ENCODE measurements around the gene ZC3H4. TPM values are rescaled to one million over a fixed set of nuclear protein-coding genes. Genes with fewer than 3 reads are reported as not detected.

The ZC3H4 gene
- polyA plus RNA-seq (2012; ENCODE audit: missing spikeins): 26.0 TPM

DNA sequence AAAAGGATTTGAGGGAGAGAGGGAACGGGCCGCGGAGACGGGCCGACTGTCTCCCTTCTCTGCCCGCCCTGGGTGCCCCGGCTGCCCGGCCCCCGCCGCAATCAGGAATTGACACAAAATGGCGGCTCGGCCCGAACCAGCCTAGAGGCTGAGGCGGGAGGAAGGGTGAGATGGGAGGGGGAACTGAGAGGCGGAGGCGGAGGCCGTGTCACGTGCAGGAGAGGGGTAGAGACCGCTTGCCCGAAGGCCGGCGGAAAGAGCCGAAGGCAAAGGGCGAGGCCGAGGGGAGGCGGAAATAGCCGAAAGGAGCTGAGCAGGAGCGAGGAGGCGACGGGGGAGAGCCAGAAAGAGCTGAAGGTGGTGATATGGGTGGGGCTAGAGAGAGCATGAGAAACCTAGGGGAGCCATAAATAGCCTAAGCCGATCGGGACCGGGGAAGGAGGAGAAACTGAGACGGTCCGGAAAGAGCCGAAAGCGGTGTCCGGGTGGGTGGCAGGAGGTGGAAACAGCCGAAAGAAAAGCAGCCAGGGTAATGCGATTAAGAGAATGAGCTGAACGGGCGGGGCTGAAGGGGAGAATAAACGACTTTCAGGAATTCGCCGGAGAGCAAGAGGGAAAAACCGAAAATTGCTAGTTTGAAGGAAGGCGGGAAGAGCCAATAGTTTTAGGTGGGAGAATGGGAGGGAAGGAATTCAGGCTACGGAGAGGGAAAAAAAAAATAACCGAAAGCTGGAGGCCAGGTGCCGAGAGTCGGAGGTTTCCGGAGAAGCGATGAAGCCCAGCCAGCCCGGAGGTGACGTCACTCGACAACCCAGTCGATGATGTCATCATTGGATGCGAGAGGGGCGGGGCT is at the start of gene ZC3H4:
ZC3H4 (minus strand) TSS at position 780 of the 853 bp plus-strand sequence. CDS start 1,192 bp downstream, outside the sequence.
- peak; percentile 98 for FAIRE-seq
- TF ChIP-seq POLR2A (IDR thresholded peaks at IDR 0.05; ENCODE audit: low read depth, low read length) (peak; percentile 85; the same call in 1 of the 2 replicates), POLR2AphosphoS5 (IDR thresholded peaks at IDR 0.05; ENCODE audit: low read depth, low read length) (peak; percentile 75), TAF1 (IDR thresholded peaks at IDR 0.05; ENCODE audit: borderline replicate concordance, low read depth, low read length) (peak; percentile 83)
- peak; percentile 87 for DNase-seq (ENCODE audit: insufficient read length)

DNA sequence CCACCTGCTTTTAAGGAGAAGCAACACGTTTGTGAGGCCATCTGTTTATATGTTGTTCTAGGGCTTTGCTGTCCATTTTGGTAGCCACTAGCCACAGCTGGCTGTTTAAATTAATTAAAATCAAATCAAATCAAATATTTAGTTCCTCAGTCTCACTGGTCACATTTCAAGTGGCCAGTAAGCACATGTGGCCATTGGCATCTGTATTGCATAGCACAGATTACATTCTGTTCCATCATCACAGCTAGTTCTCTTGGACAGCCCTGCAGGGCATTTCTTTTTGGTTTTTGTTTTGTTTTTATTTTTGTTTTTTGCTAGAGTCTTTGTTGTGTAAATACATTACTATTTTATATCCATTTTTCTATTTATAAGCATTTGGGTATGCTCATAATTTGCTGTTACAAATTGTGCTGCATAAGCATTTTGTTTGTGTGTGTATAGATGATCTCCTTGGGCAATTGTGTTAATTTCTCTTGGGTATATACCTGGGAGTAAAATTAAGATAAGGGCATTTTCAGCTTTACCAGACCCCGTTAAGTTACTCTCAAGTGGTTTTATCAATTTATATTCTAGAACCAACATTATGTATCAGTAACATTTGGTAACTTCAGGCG is 48.4 kb upstream of the ZC3H4 start:
- no peak for DNase-seq (ENCODE audit: insufficient read length)
- TF ChIP-seq POLR2AphosphoS5 (IDR thresholded peaks at IDR 0.05; ENCODE audit: low read depth, low read length): no peak
- no peak for TF ChIP-seq TAF1 (IDR thresholded peaks at IDR 0.05; ENCODE audit: borderline replicate concordance, low read depth, low read length)
- TF ChIP-seq POLR2A (IDR thresholded peaks at IDR 0.05; ENCODE audit: low read depth, low read length): no peak
- no peak for FAIRE-seq

- DNase-seq (ENCODE audit: insufficient read length) (no peak), FAIRE-seq (no peak)
Measured at GRCh38 chr19:47158879-47159503, 45.4 kb upstream of the ZC3H4 start.

GRCh38 chr19:47158367-47158791 is 44.8 kb upstream of the ZC3H4 start:
- DNase-seq (ENCODE audit: insufficient read length): no peak
- TF ChIP-seq POLR2AphosphoS5 (IDR thresholded peaks at IDR 0.05; ENCODE audit: low read depth, low read length) (no peak), POLR2A (IDR thresholded peaks at IDR 0.05; ENCODE audit: low read depth, low read length) (no peak), TAF1 (IDR thresholded peaks at IDR 0.05; ENCODE audit: borderline replicate concordance, low read depth, low read length) (no peak)
- FAIRE-seq: no peak

More at GRCh38 chr19:47158879-47159503, 45.4 kb upstream of the ZC3H4 start:
- no peak for TF ChIP-seq POLR2A (IDR thresholded peaks at IDR 0.05; ENCODE audit: low read depth, low read length)
- TF ChIP-seq POLR2AphosphoS5 (IDR thresholded peaks at IDR 0.05; ENCODE audit: low read depth, low read length): no peak
- TF ChIP-seq TAF1 (IDR thresholded peaks at IDR 0.05; ENCODE audit: borderline replicate concordance, low read depth, low read length): no peak

DNA sequence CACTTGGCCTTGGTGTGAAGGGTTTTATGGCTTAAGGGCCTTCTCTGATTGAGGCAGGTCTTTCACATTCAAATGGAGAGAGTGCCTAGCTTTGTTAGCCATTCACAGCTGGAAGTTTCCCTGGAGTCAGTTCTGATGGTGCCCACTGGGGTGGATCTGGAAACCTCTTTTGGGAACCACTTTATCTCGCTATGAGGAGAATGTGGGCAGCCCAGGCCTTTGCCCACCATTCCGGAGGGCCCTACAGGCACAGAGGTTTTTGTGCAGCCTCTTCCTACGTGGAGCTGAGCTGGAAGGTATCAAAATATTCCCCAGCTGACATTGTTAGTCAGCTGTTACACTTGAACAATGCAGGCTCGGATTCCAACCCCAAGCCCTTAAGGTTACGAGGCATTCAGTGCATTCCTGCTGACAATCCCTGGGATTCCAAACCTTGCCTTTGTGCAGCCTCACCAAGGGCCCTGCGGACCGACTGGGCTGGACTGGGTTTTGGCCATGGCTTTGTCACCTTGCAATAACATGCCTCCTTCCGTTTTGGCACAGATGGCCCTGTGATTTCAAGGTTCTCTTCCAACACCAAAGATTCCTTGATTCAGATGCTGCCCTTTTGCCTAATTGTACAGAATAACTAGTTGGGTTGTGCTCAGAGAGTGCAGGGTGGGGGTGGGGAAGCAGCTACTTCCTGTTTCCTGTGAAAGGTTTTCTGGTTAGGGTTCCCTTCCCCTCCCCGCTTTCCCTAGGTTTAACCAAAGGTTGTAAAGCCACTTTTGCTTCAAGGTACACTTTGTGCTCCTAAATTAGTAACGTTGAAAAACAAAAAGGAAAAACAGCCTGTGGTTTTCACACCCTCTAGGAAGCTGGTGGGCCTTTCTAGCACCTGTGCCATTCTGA is 44.1 kb upstream of the ZC3H4 start:
- FAIRE-seq: peak; percentile 27
- DNase-seq (ENCODE audit: insufficient read length): no peak
- TF ChIP-seq TAF1 (IDR thresholded peaks at IDR 0.05; ENCODE audit: borderline replicate concordance, low read depth, low read length) (no peak), POLR2A (IDR thresholded peaks at IDR 0.05; ENCODE audit: low read depth, low read length) (no peak), POLR2AphosphoS5 (IDR thresholded peaks at IDR 0.05; ENCODE audit: low read depth, low read length) (no peak)

GRCh38 chr19:47156861-47157430 is 43.4 kb upstream of the ZC3H4 start:
- no peak for DNase-seq (ENCODE audit: insufficient read length)
- no peak for TF ChIP-seq TAF1 (IDR thresholded peaks at IDR 0.05; ENCODE audit: borderline replicate concordance, low read depth, low read length)
- TF ChIP-seq POLR2A (IDR thresholded peaks at IDR 0.05; ENCODE audit: low read depth, low read length): no peak
- TF ChIP-seq POLR2AphosphoS5 (IDR thresholded peaks at IDR 0.05; ENCODE audit: low read depth, low read length): no peak
- FAIRE-seq: peak; percentile 30

DNA sequence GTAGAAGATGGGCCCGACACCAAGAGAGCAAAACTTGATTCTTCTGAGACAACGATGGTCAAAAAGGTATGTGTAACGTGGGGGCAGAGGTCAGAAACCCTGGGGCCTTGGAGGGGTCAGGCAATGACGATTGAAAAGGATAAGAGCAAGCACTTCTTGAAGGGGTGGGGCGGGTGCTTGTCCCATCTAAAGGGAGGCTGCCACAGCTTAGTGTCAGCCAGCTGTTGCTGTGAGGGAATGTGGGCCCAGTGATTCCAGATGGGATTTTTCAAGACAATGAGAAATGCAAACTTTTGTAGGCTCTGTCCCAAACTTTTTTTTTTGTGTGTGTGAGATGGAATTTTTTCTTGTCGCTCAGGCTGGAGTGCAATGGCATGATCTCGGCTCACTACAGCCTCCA is 41.6 kb upstream of the ZC3H4 start:
- no peak for TF ChIP-seq TAF1 (IDR thresholded peaks at IDR 0.05; ENCODE audit: borderline replicate concordance, low read depth, low read length)
- TF ChIP-seq POLR2A (IDR thresholded peaks at IDR 0.05; ENCODE audit: low read depth, low read length): no peak
- no peak for TF ChIP-seq POLR2AphosphoS5 (IDR thresholded peaks at IDR 0.05; ENCODE audit: low read depth, low read length)
- FAIRE-seq (no peak), DNase-seq (ENCODE audit: insufficient read length) (no peak)

- DNase-seq (ENCODE audit: insufficient read length) (no peak), FAIRE-seq (no peak)
- TF ChIP-seq POLR2A (IDR thresholded peaks at IDR 0.05; ENCODE audit: low read depth, low read length) (no peak), POLR2AphosphoS5 (IDR thresholded peaks at IDR 0.05; ENCODE audit: low read depth, low read length) (no peak), TAF1 (IDR thresholded peaks at IDR 0.05; ENCODE audit: borderline replicate concordance, low read depth, low read length) (no peak)
Measured at GRCh38 chr19:47153266-47153665, 39.7 kb upstream of the ZC3H4 start.

- DNase-seq (ENCODE audit: insufficient read length) (no peak), FAIRE-seq (no peak)
- TF ChIP-seq TAF1 (IDR thresholded peaks at IDR 0.05; ENCODE audit: borderline replicate concordance, low read depth, low read length) (no peak), POLR2A (IDR thresholded peaks at IDR 0.05; ENCODE audit: low read depth, low read length) (no peak), POLR2AphosphoS5 (IDR thresholded peaks at IDR 0.05; ENCODE audit: low read depth, low read length) (no peak)
Measured at GRCh38 chr19:47152632-47153031, 39.1 kb upstream of the ZC3H4 start.

DNA sequence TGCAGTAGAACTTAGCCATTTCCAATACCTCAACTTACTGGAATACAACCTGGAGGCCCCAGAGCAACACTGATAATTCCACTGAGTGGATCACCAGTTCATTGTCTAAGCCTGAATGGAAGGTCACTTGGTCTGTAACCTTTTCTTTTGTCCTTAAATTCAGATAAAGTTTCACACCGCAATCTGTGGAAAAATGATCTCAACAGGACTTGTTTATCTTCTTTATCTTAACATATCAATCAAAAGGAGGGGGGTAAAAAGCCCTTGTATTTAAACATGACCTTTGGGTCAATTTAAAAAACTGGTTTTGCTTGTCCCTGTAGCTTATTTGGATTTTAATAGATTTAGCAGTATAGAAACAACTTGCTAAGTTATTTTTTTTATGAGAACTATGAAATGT is 38.6 kb upstream of the ZC3H4 start:
- DNase-seq (ENCODE audit: insufficient read length) (no peak), FAIRE-seq (no peak)
- TF ChIP-seq POLR2A (IDR thresholded peaks at IDR 0.05; ENCODE audit: low read depth, low read length): no peak
- TF ChIP-seq TAF1 (IDR thresholded peaks at IDR 0.05; ENCODE audit: borderline replicate concordance, low read depth, low read length): no peak
- TF ChIP-seq POLR2AphosphoS5 (IDR thresholded peaks at IDR 0.05; ENCODE audit: low read depth, low read length): no peak
